GM19372 (cell line): ENCODE measurements around the gene DNAH8.

Experiments
- ATAC-seq: cut with Tn5 transposase; IDR thresholded peaks from one replicate; pipeline ENCODE4 v1.9.1; 2021; ENCODE audit warnings: mild to moderate bottlenecking, low read depth, moderate library complexity; ENCODE audit not compliant: unreplicated experiment

DNAH8 gene

DNA sequence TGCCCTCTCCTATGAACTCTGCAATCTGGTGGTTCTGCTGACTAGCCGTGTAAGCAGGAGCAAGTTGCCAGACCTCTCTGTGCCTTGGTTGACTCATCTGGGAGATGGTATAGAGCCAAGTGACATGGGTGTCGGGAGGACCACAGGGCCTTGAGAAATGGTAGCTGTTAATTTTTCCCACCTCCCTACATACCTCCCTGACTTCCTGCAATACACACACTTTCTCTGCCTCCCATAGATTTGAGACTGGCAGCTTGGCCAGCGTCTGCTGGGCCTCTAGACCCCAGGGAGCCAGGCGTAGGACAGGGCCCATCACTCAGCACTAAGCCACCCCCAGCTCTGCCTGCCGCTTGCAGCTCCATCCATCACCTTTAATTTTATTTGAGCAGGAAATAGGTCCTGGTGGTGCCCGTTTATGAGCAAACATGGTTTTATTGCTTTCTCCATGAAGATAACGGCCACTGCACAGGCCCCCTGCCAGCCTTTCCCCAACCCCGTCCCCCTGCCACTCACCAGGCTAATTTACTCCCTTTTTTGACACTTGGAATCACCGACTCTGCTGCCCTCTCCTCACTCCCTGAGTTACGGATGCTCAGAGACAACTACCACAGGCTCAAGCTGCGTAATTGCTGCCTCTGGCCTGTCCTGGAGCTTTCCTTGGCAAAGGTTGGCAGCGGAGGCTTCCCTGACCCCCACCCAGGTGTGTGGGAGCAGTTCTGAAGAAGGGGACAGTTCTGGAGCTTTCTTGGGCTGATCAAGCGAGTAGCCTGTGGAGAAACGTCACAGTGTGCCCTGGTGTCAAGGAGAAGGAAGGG lies 344.6 kb downstream of the DNAH8 start:
- ATAC-seq: no peak

DNA sequence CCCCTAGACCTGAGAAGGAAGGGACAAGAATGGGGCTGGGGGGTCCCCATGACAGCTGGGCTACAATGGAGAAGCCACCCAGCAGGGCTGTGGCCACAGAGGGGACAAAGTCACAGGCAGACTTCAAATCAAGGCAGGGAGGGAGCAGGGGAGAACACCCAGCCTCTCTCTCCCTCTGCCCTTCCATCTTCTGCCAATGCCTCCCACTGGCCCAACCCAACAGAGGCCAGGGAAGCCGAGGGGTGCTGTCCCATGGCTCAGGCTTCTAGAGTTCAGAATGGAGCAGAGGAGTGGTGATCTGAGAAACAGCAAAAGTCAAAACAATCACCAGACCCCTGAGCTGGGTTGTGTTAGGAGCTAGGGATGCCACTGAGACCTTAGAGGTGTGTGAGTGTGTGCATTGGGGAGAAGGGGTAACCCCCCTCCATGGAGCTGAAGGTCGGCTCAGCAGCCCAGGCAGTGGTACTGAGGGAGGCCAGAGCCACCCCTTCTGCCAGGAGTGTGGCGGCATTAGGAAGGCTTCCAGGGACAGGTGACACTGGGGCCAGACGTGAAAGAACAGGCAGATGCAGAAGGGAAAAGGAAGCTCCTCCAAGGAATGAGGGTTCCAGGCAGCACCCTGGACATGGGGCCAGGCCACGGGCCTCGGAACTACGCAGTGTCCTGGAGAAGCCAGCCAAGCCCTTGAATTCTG lies 345.5 kb downstream of the DNAH8 start:
- ATAC-seq: no peak

GRCh38 chr6:39061182-39061581 lies 346.1 kb downstream of the DNAH8 start:
- ATAC-seq: no peak

DNA sequence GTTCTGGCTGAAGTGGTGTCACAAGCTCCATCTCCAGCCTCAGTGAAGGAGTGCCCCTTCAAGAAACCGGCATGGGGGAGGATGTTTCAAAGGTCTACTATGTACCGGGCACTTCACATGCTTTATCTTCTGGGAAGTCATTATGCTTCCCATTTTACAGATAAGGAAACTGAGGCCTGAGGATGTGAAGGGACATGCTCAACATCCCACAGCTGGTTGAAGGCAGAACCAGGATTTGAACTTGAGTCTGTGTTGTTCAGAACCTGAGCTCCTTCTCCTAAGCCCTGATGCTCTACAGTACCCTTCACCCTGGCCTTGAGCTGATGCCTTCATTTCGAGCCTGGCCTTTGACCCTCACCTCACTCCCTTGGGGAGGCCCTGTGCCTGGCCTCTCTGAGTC lies 346.5 kb downstream of the DNAH8 start:
- ATAC-seq: no peak

DNA sequence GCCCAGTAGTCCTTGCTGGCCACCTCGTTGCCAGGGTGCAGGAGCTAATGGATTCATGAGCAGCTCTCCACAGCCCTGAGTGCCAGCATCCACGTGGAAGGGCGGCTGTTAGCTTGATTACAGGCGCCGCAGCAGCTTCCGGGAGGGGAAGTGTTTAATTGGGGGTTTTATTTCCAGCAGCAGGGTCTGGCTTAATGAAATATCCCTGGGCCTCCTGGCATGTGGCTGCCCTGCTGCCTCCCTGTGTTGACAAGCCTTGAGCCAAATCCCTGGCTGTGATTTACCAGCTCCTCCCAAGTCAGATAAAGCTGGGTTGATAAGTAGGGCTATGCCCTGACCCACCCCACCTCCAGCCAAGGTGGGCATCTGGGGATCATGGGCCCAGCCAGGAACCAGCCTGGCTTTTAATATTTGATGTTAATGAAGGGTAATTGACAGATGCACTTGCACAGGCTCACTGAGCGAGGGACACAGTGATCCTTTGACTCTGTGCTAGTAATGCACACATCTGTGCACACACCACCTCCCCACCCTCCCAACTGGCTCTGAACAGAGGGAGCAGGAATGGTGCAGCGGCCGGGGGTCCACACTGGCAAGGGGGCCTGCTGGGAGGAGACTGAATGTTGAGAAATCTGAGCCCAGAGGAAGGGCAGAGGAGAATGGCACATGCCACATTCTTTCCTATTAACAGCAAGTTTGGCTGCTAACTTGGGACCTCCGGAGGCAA lies 347.1 kb downstream of the DNAH8 start:
- no peak for ATAC-seq

GRCh38 chr6:39063526-39063925 lies 348.4 kb downstream of the DNAH8 start:
- no peak for ATAC-seq

GRCh38 chr6:39065561-39065960 lies 350.4 kb downstream of the DNAH8 start:
- no peak for ATAC-seq

GRCh38 chr6:39068391-39068790 lies 353.3 kb downstream of the DNAH8 start:
- no peak for ATAC-seq

- ATAC-seq: no peak
Measured at GRCh38 chr6:39072830-39073229, 357.7 kb downstream of the DNAH8 start.

DNA sequence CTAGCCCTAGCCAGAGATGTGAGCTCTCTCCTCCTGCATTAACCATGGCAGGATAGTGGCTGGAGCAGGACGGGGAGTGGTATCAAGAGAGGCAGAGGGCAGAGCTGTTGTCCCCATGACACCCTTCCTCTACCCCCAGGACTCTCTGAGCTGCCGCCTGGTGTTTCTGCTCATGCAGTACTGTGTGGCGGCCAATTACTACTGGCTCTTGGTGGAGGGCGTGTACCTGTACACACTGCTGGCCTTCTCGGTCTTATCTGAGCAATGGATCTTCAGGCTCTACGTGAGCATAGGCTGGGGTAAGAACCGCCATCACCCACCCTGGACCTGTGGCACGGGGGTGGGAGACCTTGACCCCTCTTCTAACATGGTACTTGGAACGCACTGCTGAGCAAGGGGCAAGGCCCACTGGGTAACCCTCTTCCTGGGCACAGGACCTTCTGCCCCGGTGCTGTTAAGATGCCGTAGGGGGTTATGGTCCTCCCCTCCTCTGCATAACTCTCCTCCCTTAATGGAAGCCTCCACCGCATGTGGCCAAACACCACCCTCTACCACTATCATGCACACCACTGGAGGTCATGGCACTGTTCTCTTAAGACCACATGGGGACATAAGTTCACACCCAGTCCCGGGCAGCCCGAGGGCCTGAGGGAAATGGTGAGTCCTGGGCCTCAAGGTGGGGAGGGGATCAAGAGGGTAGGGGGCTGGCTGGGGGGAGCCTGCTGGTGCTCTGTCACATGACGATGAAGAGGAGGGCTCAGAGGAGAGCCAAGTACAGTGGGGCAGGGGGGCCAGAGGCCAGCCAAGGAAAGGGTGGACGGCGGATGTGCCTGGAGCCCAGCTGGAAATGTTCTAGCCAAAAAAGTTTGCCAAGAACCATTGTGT lies 358.6 kb downstream of the DNAH8 start:
- no peak for ATAC-seq

DNA sequence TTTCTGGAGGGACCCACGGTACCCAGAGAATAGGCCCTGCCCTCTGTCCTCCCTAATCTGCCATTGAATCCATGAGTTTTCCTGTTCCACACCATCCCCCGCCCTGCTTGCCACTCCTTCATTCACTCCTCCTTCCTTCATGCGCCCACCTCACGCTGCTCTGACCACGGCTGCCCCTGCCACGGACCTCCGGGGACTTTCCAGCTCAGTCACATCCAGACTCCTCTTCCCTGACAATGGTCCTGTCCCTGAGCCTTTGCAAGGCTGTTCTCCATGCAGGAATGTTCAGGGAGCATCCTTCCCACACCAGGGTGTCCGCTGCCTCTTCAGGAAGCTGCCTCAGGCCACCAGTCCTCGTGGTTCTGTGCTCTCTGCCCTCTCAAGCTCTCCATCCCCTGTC lies 359.4 kb downstream of the DNAH8 start:
- no peak for ATAC-seq

- no peak for ATAC-seq
Measured at GRCh38 chr6:39075010-39075686, 360.0 kb downstream of the DNAH8 start.

GRCh38 chr6:39075807-39076622 lies 360.9 kb downstream of the DNAH8 start:
- no peak for ATAC-seq

DNA sequence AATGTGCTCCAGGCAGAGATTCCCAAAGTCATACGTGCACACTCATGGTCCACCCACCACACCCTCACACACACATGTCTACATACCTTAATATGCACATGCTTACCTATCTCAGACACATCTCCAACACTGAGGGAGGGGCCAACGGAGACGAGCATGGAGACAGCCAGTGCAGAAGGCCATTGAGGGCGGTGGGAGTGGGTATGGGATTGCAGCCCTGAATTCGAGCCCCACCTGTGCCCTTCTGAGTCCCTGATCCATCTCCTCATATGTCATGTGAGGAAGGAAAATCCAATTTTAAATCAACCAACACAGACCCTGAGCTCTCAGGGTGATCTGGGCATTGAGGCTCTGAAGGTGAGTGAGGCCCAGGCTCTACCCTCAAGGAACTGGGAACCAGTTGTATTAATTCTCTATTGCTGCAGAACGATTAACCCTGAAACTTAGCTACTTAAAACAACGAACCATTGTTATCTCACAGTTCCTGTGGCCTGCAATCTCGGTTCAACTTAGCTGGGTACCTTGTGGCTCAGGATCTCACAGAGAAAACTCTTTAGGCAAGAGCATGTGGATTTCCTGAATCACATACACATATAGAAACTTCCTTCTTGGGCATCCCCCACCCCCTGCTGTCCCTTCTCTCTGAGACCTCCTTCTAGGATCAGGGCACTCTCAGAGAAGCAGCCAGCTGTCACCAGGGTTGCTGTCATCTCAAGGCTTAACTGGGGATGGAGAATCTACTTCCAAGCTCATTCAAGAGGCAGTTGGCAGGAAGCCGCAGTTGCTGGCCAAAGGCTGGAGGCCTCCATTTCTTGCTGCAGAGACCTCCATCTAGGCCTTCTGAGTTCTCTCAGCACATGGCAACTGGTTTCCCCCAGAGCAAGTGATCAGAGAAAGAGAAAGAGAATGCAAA lies 361.8 kb downstream of the DNAH8 start:
- ATAC-seq: no peak

DNA sequence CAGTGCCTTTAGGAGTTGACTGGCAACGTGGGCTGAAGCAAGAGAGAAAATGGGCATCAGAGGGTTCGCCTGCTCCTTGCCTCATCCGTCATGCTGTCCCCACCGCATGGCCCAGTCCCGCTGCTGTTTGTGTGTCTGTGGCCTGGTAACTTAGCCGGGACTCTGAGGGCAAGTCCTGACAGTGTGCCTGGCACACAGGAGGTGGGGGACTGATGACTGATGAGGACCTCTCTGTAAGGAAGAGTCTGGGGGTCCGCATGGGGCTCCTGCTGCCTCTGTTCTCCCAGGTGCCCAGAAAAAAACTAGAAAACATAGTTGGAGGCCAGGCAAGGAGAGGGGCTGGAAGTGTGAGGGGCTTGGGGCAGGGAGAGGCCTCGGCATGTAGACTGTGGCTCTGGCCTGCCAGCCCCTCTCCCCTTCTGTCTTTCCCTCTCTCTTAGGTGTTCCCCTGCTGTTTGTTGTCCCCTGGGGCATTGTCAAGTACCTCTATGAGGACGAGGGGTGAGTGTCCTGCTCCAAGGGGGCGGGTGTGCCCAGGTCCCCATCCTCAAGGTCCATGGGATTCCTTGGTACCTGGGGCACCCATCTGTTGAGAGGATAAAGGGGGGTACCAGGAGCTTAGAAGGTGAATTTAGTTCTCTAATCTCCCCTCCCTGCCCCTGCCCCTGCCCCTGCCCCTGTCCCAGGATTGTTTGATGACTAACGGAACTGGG lies 362.9 kb downstream of the DNAH8 start:
- no peak for ATAC-seq

GRCh38 chr6:39078695-39079094 lies 363.6 kb downstream of the DNAH8 start:
- ATAC-seq: no peak
